Measurements from ENCODE around the gene RGCC. TPM values are rescaled to one million over a fixed set of nuclear protein-coding genes. Genes with fewer than 3 reads are reported as not detected.
A peak's percentile ranks its signal among the peaks of the same experiment; 100 is the strongest.

The RGCC gene
- total and polyA plus RNA-seq, 10 donors = 5.1 to 76.4 (median 23.9) TPM

GRCh38 chr13:41499452-41499851 lies 42.1 kb downstream of the RGCC start:
- H3K4me1 ChIP-seq = peaks cover 13 to 38% (median 30%) of the 10 kb centered on the region in 6 donors
- H3K27ac ChIP-seq = no peak overlapping the region
- intact Hi-C loops (cut with DNase I; ENCODE audit: low total_unique reads) = no loop called here
- peaks cover 0 to 8% (median 6%) of the 10 kb centered on the region in 8 donors for H3K9me3 ChIP-seq
- H3K4me3 ChIP-seq = no peak overlapping the region
- H3K27me3 ChIP-seq (replicated peaks in 1 of 7) = no peaks in the 10 kb centered on the region
- TF ChIP-seq POLR2AphosphoS5 (IDR thresholded peaks at IDR 0.05) = no peak
- TF ChIP-seq POLR2A (IDR thresholded peaks at IDR 0.05) = no peak
- TF ChIP-seq CTCF (IDR thresholded peaks at IDR 0.05 in 8 of 11, conservative IDR thresholded peaks at IDR 0.05 in 3 of 11) = no peak
- no peaks in the 10 kb centered on the region for H3K36me3 ChIP-seq
- 90 to 97% (median 95%) methylated on average over 5 of the region's 5 CpGs for WGBS, 5 donors
- no peak for DNase-seq

DNA sequence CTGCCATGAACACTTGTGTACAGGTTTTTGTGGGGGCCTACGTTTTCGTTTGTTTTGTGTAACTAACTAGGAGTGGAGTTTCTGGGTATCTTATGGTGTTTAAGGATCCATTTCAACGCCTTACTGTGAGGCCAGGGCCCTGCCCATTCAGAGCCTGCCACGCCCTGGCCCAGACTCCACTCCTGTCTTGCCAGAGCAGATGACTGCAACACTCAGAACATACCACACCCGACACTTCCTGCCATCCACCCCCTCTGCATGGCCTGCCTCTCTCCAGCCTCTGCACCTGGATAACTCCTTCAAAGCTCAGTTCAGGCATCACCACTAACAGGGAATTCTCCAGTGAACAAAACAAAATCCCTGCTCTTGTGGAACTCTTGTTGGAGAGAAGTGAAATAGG lies 43.2 kb downstream of the RGCC start:
- Histone ChIP-seq H3K4me1 (peaks cover 13 to 36% (median 30%) of the 10 kb centered on the region in 6 donors), H3K9me3 (peaks cover 0 to 16% (median 8%) of the 10 kb centered on the region in 8 donors), H3K36me3 (no peaks in the 10 kb centered on the region), H3K4me3 (no peak overlapping the region), H3K27ac (peak overlapping the region in 2 of 8 donors; percentile 47 to 59), H3K27me3 (replicated peaks in 1 of 7) (no peaks in the 10 kb centered on the region)
- WGBS, 5 donors = 56 to 69% (median 60%) methylated on average over 5 of the region's 5 CpGs
- no peak for DNase-seq
- no peak for TF ChIP-seq POLR2A (IDR thresholded peaks at IDR 0.05)
- peak in 1 of 3 donors; percentile 31 for TF ChIP-seq POLR2AphosphoS5 (IDR thresholded peaks at IDR 0.05)
- intact Hi-C loops (cut with DNase I; ENCODE audit: low total_unique reads) = no loop called here

DNA sequence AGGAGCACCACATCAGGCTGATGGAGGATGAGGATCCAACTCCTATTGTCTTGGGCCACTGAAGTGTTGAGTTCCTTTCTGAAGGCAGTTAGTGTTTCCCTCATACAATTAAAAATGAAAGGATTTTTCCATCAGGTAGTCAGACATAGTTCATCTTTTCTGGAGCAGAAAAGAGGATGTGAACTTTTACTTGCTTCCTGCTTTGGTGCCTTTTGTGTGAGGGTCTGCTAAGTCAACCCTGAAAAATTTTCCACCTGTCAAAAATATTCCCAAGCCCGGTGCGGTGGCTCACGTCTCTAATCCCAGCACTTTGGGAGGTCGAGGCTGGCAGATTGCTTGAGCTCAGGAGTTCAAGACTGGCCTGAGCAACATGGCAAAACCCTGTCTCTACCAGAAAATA lies 43.9 kb downstream of the RGCC start:
- intact Hi-C loops (cut with DNase I; ENCODE audit: low total_unique reads) = no loop called here
- WGBS, 5 donors = 31 to 48% (median 37%) methylated on average over 4 of the region's 4 CpGs
- TF ChIP-seq POLR2AphosphoS5 (IDR thresholded peaks at IDR 0.05) (no peak), POLR2A (IDR thresholded peaks at IDR 0.05) (no peak), CTCF (IDR thresholded peaks at IDR 0.05 in 8 of 11, conservative IDR thresholded peaks at IDR 0.05 in 3 of 11) (no peak)

GRCh38 chr13:41502031-41502430 lies 44.7 kb downstream of the RGCC start:
- H3K27ac ChIP-seq = peak overlapping the region in 3 of 8 donors; percentile 22 to 59 (median 47)
- 82 to 90% (median 83%) methylated on average over 5 of the region's 5 CpGs for WGBS, 5 donors

More for the DNA sequence above, 43.9 kb downstream of the RGCC start:
- Histone ChIP-seq H3K4me3 (no peak overlapping the region), H3K27ac (peak overlapping the region in 2 of 8 donors; percentile 47 to 59), H3K9me3 (peaks cover 0 to 16% (median 8%) of the 10 kb centered on the region in 8 donors), H3K36me3 (no peaks in the 10 kb centered on the region), H3K27me3 (replicated peaks in 1 of 7) (no peaks in the 10 kb centered on the region), H3K4me1 (peaks cover 13 to 36% (median 30%) of the 10 kb centered on the region in 6 donors)
- no peak for DNase-seq

More at GRCh38 chr13:41502031-41502430, 44.7 kb downstream of the RGCC start:
- Histone ChIP-seq H3K27me3 (replicated peaks in 1 of 7) (no peaks in the 10 kb centered on the region), H3K4me3 (no peak overlapping the region), H3K36me3 (no peaks in the 10 kb centered on the region), H3K4me1 (peaks cover 13 to 36% (median 28%) of the 10 kb centered on the region in 6 donors), H3K9me3 (peaks cover 0 to 16% (median 8%) of the 10 kb centered on the region in 8 donors)
- intact Hi-C loops (cut with DNase I; ENCODE audit: low total_unique reads) = no loop called here
- no peak for DNase-seq
- TF ChIP-seq CTCF (IDR thresholded peaks at IDR 0.05 in 8 of 11, conservative IDR thresholded peaks at IDR 0.05 in 3 of 11) (no peak), POLR2A (IDR thresholded peaks at IDR 0.05) (no peak), POLR2AphosphoS5 (IDR thresholded peaks at IDR 0.05) (no peak)

All from spleen (tissue), 11 donors.